Esophagus muscularis mucosa (tissue), 4 donors: ENCODE data around the gene KAZN.

Source experiments
- CTCF ChIP-seq, 3 experiments: fragments of 200-600 bp in 2 of 3; fragments of 450-650 bp in 1 of 3; sonication (generic) in 2 of 3; IDR thresholded peaks; one replicate each; pipeline ENCODE4 v1.5.1; 2017 to 2019; ENCODE audit warnings: antibody characterized with exemption in 3 of 3, mild to moderate bottlenecking in 2 of 3, moderate library complexity in 1 of 3
- EP300 ChIP-seq: sonication (generic); formaldehyde crosslinking; IDR thresholded peaks from one replicate; pipeline ENCODE4 v1.6.1; 2017; ENCODE audit warnings: antibody characterized with exemption
- POLR2A ChIP-seq: fragments of 450-650 bp; IDR thresholded peaks from one replicate; pipeline ENCODE4 v1.6.1; 2017; ENCODE audit warnings: antibody characterized with exemption, moderate library complexity, mild to moderate bottlenecking, low read depth
- POLR2AphosphoS5 ChIP-seq, 2 donors: sonication (generic); formaldehyde crosslinking; IDR thresholded peaks; one replicate each; pipeline ENCODE4 v1.6.1; 2017; ENCODE audit warnings: antibody characterized with exemption in 2 of 2

DNA sequence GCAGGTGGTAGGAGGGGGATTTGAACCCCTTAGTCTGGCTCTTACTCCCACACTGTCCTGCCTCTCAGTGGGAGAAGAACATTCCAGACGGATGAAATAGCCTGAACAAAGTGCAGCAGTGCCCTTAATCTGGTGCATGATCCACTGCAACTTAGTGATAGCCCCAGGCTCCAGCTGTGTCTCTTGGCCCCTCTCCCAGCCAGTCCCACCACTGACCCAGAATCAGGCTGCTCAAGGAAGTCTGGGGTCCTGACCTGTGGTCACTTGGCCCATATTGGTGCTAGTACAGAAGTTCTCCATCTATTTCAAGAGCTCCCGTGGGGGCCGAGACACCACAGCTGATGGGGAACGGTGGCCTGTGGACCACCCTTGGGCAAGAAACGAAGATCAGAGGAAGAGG, 255.0 kb downstream of the KAZN start:
- no peak for TF ChIP-seq CTCF (IDR thresholded peaks at IDR 0.05)
- no peak for TF ChIP-seq POLR2AphosphoS5 (IDR thresholded peaks at IDR 0.05)
- TF ChIP-seq POLR2A, result no peak
- no peak for TF ChIP-seq EP300
